CD4-positive, alpha-beta T cell (primary cell): ENCODE results near the gene SLC25A26. TPM values are rescaled to one million over a fixed set of nuclear protein-coding genes. Genes with fewer than 3 reads are reported as not detected.
A peak's percentile ranks its signal among the peaks of the same experiment; 100 is the strongest.
"Not testable (repeated sequence)": the region's sequence is repeated elsewhere in the genome, so short reads cannot be mapped to it uniquely, and the experiment has no call there.

Source experiments
- ATAC-seq: fragments of 200-7000 bp; cut with Tn5 transposase; one replicate; pipeline ENCODE4 v1.10.0; 2022; ENCODE audit warnings: mild to moderate bottlenecking; ENCODE audit not compliant: poor library complexity
- CTCF ChIA-PET: fragments of 350-600 bp; sonication (Branson Sonifier 250); formaldehyde crosslinking; loops from one replicate; lab custom pipeline; 2021; ENCODE audit warnings: antibody characterized with exemption, inconsistent platforms; lab: Charles Lee
- POLR2A ChIA-PET: fragments of 350-600 bp; sonication (Branson Sonifier 250); formaldehyde crosslinking; loops from one replicate; lab custom pipeline; 2021; ENCODE audit warnings: antibody characterized with exemption, inconsistent platforms; lab: Charles Lee
- DNase-seq, 14 experiments: peaks; one replicate each; pipeline ENCODE4 v3.0.0-alpha.2; 2013 to 2020; ENCODE audit warnings: mixed read lengths in 2 of 14
- H3K27ac ChIP-seq, 2 donors: one replicate each; pipeline versions ENCODE4 v1.5.1 to v1.7.0; 2013; ENCODE audit warnings: low read length in 2 of 2, low read depth in 1 of 2, mild to moderate bottlenecking in 1 of 2
- H3K27me3 ChIP-seq, 2 experiments: 1 replicate in 1 of 2; 2 replicates in 1 of 2; pipeline versions ENCODE4 v1.6.1 to v1.7.0; 2013; ENCODE audit warnings: low read length in 2 of 2, control low read depth in 1 of 2, mild to moderate bottlenecking in 1 of 2, moderate library complexity in 1 of 2; ENCODE audit not compliant: insufficient read depth in 2 of 2, control insufficient read depth in 1 of 2
- H3K36me3 ChIP-seq: one replicate; pipeline ENCODE4 v1.6.1; 2013; ENCODE audit warnings: low read length, control low read depth; ENCODE audit not compliant: insufficient read depth
- H3K4me1 ChIP-seq: one replicate; pipeline ENCODE4 v1.6.1; 2013; ENCODE audit warnings: low read length, control low read depth; ENCODE audit not compliant: insufficient read depth
- H3K4me3 ChIP-seq: one replicate; pipeline ENCODE4 v1.5.1; 2013; ENCODE audit warnings: mild to moderate bottlenecking, low read length, moderate library complexity
- H3K9me3 ChIP-seq, 2 experiments: 1 replicate in 1 of 2; 2 replicates in 1 of 2; pipeline versions ENCODE4 v1.6.1 to v1.7.0; 2013; ENCODE audit warnings: low read length in 2 of 2, mild to moderate bottlenecking in 2 of 2, control low read depth in 1 of 2, moderate library complexity in 1 of 2; ENCODE audit not compliant: control insufficient read depth in 1 of 2, insufficient read depth in 1 of 2
- H3K27ac Mint-ChIP-seq: one replicate; pipeline ENCODE4 v1.8.0; 2020; ENCODE audit warnings: mixed read lengths
- H3K27me3 Mint-ChIP-seq: one replicate; pipeline ENCODE4 v1.8.0; 2021; ENCODE audit warnings: mixed read lengths
- H3K36me3 Mint-ChIP-seq: one replicate; pipeline ENCODE4 v1.8.0; 2021; ENCODE audit warnings: low read depth, mixed read lengths
- H3K4me1 Mint-ChIP-seq: one replicate; pipeline ENCODE4 v1.8.0; 2021; ENCODE audit warnings: low read depth, mixed read lengths
- H3K4me3 Mint-ChIP-seq: one replicate; pipeline ENCODE4 v1.8.0; 2020; ENCODE audit warnings: mild to moderate bottlenecking, mixed read lengths
- H3K9me3 Mint-ChIP-seq: one replicate; pipeline ENCODE4 v1.8.0; 2020; ENCODE audit warnings: mixed read lengths
- intact Hi-C, 2 experiments: fragments of 100-400 bp; cut with DNase I in 1 of 2; cut with micrococcal nuclease in 1 of 2; formaldehyde crosslinking; loops; one replicate each; pipeline versions ENCODE4 v1.15.1 to v1.9.0; 2023 to 2025; cut with DNase I, micrococcal nuclease
- total RNA-seq, 174 experiments: library from RNA in 2 of 174; stranded (reverse) in 2 of 174; gene quantifications; one replicate each; pipeline ENCODE4 v1.2.3 and lab custom pipeline; 2021 to 2026
- TF ChIP-seq, protein P1 (sequence below): fragments of 200-600 bp; IDR thresholded peaks from one replicate; pipeline ENCODE4 v1.8.0; 2022; ENCODE audit warnings: antibody characterized with exemption, mild to moderate bottlenecking

The SLC25A26 gene
- total RNA-seq, 2 experiments from 2014 or later, result 26.9 to 30.2 TPM

DNA sequence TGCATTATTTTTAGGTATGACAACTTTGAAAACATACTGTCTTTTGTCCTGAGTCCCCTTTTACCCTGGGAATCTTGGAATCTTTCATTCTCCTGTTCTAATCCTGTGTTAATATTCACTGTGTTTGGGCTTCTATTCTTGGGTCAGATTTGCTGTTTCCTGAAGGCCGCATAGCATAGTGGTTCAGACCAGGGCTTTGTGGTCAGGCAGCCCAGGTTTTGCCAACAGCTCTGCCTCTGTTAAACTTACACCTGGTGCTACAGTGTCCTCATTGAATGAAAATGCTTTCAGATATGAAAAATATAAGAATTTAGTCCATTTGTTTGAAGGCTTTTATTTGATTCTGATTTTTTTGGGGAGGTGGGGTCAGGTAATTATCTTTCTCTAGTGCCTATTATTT is 58.4 kb downstream of the SLC25A26 start:
- Histone ChIP-seq H3K36me3 (no peaks in the 10 kb centered on the region), H3K4me1 (no peaks in the 10 kb centered on the region), H3K27me3 (no peaks in the 10 kb centered on the region), H3K9me3 (no peaks in the 10 kb centered on the region), H3K4me3 (no peak overlapping the region), H3K27ac (no peak overlapping the region)
- H3K36me3 Mint-ChIP-seq, result peaks cover 9% of the 10 kb centered on the region
- H3K4me3 Mint-ChIP-seq, result no peak overlapping the region
- DNase-seq, result no peak
- intact Hi-C loops, result loop anchor here in 1 of 2 experiments (2.0 to 10.0 kb wide), 2 partner anchors 226 to 538 kb away; partner anchors contain the start of gene LRIG1
- H3K9me3 Mint-ChIP-seq, result no peaks in the 10 kb centered on the region
- CTCF ChIA-PET, result interaction anchor here (1.0 to 3.5 kb wide), 3 partner anchors 45 to 99 kb away, joined by 3 to 30 read pairs (median 16); no protein-coding TSS in a partner anchor
- H3K27ac Mint-ChIP-seq, result no peak overlapping the region
- H3K27me3 Mint-ChIP-seq, result no peaks in the 10 kb centered on the region
- TF ChIP-seq, protein P1, sequence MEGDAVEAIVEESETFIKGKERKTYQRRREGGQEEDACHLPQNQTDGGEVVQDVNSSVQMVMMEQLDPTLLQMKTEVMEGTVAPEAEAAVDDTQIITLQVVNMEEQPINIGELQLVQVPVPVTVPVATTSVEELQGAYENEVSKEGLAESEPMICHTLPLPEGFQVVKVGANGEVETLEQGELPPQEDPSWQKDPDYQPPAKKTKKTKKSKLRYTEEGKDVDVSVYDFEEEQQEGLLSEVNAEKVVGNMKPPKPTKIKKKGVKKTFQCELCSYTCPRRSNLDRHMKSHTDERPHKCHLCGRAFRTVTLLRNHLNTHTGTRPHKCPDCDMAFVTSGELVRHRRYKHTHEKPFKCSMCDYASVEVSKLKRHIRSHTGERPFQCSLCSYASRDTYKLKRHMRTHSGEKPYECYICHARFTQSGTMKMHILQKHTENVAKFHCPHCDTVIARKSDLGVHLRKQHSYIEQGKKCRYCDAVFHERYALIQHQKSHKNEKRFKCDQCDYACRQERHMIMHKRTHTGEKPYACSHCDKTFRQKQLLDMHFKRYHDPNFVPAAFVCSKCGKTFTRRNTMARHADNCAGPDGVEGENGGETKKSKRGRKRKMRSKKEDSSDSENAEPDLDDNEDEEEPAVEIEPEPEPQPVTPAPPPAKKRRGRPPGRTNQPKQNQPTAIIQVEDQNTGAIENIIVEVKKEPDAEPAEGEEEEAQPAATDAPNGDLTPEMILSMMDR, result no peak
- POLR2A ChIA-PET, result no interaction called here
- peaks cover 41% of the 10 kb centered on the region for H3K4me1 Mint-ChIP-seq
- no peak for ATAC-seq

DNA sequence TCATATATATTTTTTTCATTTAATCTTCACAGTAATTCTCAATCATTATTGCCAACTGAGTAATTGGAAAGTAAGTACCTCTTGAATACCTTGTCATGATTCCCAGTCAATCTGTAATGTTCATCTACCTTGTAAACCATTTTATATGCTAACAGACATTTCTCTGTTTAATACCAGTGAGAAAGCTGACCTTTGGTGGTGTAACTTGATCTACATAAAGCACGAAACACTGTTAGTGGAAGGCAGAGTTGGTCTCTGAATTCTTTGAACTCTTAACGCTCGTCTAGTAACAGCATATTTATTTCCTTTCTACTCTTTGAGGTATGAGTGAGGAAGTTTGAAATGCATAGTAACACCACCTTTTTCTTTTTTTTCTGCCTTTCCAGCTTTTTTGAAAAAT is 59.5 kb downstream of the SLC25A26 start:
- no peak overlapping the region for H3K4me3 ChIP-seq
- TF ChIP-seq, protein P1, result no peak
- H3K9me3 ChIP-seq, result no peaks in the 10 kb centered on the region
- Mint-ChIP-seq H3K27ac (peak overlapping the region; percentile 48), H3K4me1 (peaks cover 41% of the 10 kb centered on the region), H3K4me3 (peak overlapping the region; percentile 23), H3K36me3 (peaks cover 16% of the 10 kb centered on the region), H3K27me3 (no peaks in the 10 kb centered on the region), H3K9me3 (no peaks in the 10 kb centered on the region)
- no peaks in the 10 kb centered on the region for H3K36me3 ChIP-seq
- no peak for ATAC-seq
- no peak for DNase-seq
- ChIA-PET POLR2A (no interaction called here), CTCF (no interaction called here)
- H3K4me1 ChIP-seq, result no peaks in the 10 kb centered on the region
- intact Hi-C loops, result loop anchor here in 1 of 2 experiments (2.0 to 5.0 kb wide), 2 partner anchors 22 to 42 kb away; no protein-coding TSS in a partner anchor
- no peaks in the 10 kb centered on the region for H3K27me3 ChIP-seq
- H3K27ac ChIP-seq, result no peak overlapping the region

DNA sequence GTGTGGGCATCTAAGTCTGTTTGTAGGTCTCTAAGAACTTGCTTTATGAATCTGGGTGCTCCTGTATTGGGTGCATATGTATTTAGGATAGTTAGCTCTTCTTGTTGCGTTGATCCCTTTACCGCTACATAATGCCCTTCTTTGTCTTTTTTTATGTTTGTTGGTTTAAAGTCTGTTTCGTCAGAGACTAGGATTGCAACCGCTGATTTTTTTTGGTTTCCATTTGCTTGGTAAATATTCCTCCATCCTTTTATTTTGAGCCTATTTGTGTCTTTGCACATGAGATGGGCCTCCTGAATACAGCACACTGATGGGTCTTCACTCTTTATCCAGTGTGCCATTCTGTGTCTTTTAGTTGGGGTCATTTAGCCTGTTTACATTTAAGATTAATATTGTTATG is 71.1 kb downstream of the SLC25A26 start:
- H3K27me3 ChIP-seq, H3K4me3 Mint-ChIP-seq, ATAC-seq, H3K36me3 ChIP-seq, H3K4me1 ChIP-seq, H3K27ac Mint-ChIP-seq, H3K27me3 Mint-ChIP-seq, H3K9me3 ChIP-seq, POLR2A ChIA-PET, DNase-seq, H3K27ac ChIP-seq, CTCF ChIA-PET, intact Hi-C loops, H3K9me3 Mint-ChIP-seq, H3K4me3 ChIP-seq: not testable (repeated sequence)
- peaks cover 46% of the 10 kb centered on the region for H3K4me1 Mint-ChIP-seq
- peaks cover 58% of the 10 kb centered on the region for H3K36me3 Mint-ChIP-seq
